MM.1S (cell line): ENCODE measurements around the gene TLK1.

Experiments used
- CTCF ChIP-seq: fragments of 300-600 bp; sonication (generic); IDR thresholded peaks from 2 replicates; pipeline ENCODE4 v1.5.1; 2016; ENCODE audit warnings: antibody characterized with exemption, low read length, mixed read lengths
- EZH2 ChIP-seq: fragments of 300-600 bp; sonication (generic); optimal IDR thresholded peaks from 2 replicates; pipeline ENCODE3; 2017; ENCODE audit warnings: low read depth, mild to moderate bottlenecking, antibody characterized with exemption, low read length, mixed read lengths

- TF ChIP-seq CTCF (no peak), EZH2 (no peak)
Observed at GRCh38 chr2:171157109-171157500, 3.6 kb downstream of the TLK1 start.
